ENCODE measurements around the gene ZSWIM6.

- TF ChIP-seq CTCF (IDR thresholded peaks at IDR 0.05): no peak
- no peak for TF ChIP-seq ZFX (IDR thresholded peaks at IDR 0.05; ENCODE audit: borderline replicate concordance)
Measured at GRCh38 chr5:61486476-61486875, 154.4 kb downstream of the ZSWIM6 start.

All from 22Rv1 (cell line).